ENCODE measurements around the gene EYS.

Gene EYS

DNA sequence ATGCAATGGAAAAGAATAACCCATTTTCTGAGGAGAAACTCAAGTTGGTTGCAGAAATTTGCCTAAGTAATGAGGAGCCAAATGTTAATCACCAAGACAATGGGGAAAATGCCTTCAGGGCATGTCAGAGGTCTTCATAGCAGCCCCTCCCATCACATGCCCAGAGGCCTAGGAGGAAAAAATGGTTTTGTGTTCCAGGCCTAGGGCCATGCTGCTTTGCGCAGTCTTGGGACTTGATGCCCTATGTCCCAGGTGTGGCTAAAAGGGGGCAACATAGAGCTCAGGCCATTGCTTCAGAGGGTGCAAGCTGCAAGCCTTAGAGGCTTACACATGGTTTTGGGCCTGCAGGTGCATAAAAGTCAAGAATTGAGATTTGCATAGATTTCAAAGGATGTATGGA lies 485.9 kb downstream of the EYS start:
- DNase-seq (ENCODE audit: low read depth in 2 of 2) = no peak

DNA sequence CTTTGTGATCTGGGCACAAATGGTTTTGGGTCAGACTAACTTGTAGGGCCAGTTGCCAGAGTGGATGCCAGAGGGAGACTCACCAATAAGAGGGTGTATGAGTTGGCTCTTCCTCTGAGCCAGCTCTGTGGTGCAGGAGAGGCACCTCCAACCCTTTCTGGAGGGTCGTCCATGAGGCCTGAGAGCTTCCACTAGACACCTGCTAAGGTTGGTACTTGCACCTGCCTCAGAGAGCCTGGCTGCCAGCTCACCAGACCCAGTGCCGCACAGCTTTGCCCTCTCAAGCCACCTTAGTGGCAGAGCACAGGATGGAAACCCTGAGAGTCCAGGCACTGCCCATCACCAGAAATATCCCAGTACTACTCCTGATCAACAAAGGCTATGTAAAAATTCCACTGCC lies 504.3 kb downstream of the EYS start:
- DNase-seq (ENCODE audit: low read depth in 2 of 2) = no peak

DNA sequence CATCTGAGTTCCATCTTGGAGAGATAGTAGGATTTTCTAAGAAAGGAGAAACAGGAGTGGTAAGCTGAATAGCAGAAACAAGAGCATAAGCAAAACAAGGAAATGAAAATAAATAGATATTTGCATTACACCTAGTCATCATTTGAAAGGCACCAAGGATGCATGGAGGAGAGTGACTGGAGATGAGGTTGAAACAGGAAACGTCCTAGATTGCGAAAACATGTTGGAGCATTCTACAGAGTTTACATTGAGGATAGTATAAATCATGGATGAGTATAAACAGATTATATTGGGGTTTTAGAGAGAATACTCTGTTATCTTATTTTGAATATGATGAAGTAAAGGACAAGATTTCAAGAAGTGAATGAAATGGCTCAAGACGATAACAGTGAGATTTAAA lies 507.3 kb downstream of the EYS start:
- no peak for DNase-seq (ENCODE audit: low read depth in 2 of 2)

DNA sequence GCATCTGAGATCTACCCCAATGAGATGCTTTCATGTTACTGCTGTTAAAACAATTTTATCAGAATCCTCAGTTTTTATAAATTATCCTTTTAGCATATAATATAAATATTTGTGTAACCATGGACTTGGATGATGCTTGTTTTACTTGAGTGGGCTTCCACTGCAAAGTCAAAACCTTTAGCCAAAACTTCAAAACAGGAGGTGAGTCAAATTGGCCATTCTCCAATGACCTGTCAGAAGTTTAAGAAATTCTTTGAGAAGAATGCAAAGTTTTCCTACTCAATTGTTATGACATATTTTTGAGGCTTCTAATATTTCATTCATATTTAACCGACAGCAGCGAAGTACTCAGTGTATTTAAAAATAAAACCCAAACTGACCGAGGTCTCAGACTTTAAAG lies 507.9 kb downstream of the EYS start:
- no peak for DNase-seq (ENCODE audit: low read depth in 2 of 2)

DNA sequence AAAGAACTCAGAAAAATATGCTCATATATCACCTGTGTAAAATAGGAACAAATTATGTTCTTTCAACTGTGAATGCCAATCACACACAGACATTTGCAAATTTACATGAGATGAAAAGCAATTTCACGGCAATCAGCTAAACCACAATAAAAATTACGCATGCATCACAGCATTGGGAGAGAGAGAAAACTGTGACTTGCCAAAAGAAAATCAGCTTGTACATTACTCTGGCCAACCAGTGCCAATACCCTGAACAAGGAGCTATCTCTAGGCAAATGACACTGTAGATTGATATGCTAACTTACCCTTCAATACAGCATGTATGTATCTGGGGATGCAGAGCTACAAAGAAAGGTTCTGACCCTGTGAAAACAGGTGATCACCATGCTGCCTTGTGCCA lies 515.6 kb downstream of the EYS start:
- DNase-seq (ENCODE audit: low read depth in 2 of 2) = no peak

DNA sequence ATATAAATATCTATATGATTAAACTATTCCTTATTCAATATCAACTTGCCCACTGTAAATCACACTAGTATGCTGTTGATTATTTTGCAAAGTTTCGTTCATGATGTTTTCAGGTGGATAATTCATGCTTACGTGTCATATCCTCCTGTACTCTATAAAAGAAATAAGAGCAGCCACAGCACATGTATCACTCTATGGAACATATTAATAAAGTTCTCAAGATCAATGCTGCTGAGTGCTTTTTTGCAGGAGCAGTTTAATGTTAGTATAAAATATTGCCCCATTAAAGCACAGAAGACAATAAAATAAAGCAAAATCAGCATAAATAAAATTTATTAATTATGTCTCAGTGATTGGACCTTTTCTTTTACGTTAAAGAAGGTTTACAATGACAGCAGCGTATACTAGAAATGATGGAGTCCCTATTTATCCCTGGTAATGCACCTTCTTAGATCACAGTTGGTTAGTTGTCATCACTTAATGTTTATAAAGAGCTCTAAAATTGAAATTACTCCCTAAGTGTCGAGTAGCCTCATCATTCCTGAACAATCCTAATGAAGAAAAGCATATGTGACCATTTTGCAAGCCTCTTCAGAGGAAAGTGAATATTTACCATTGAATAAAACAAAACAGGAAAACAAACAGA lies 517.7 kb downstream of the EYS start:
- no peak for DNase-seq (ENCODE audit: low read depth in 2 of 2)

DNA sequence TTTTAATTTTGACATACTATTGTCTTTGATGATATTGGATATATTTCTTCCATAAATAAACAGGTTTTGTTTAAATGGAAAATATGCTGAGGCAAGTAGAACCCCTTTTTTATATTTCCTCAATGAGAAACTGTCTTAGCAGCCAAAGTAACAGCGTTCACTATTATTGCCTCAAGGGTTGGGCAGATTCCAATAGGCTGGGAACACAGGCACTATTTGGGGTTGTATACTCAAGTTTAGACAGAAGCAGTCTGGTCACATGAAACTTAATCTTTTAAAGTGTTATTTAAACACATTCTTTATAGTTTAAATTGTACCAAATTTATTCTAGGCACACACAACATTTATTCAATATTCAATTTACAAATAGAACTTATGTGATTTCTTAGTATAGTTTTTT lies 520.2 kb downstream of the EYS start:
- no peak for DNase-seq (ENCODE audit: low read depth in 2 of 2)

DNA sequence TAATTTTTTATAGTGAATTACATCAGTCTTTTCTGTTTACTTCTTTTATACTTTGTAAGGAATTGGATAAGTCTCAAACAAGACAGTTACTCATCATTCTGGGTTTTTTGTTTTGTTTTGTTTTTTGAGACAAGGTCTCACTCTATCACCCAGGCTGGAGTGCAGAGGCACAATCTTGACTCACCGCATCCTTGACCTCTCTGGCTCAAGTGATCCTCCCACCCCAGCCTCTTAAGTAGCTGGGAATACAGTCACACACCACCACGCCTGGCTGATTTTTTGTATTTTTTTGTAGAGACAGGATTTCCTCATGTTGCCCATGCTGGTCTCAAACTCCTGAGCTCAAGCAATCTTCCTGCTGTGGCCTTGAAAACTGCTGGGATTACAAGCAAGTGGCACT lies 524.3 kb downstream of the EYS start:
- DNase-seq (ENCODE audit: low read depth in 2 of 2) = no peak

DNA sequence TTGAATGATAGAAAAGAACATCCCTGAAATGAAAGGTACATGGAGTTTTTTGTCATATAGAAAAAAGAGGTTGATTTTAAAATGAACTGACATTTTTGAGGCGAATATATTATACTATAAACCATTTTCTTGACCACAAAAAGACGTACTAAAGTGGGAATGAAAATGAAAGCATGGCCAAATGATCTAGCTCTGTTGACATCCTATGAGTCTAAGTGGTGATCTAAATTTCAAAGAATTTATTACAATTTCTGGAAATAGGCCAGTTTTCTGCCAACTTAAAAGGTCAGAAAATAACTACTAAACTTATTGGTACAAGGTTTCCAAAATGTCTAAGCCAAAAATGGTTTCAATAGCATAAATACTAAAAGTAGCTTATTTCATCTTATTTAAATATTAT lies 536.8 kb downstream of the EYS start:
- DNase-seq (ENCODE audit: low read depth in 2 of 2) = no peak

DNA sequence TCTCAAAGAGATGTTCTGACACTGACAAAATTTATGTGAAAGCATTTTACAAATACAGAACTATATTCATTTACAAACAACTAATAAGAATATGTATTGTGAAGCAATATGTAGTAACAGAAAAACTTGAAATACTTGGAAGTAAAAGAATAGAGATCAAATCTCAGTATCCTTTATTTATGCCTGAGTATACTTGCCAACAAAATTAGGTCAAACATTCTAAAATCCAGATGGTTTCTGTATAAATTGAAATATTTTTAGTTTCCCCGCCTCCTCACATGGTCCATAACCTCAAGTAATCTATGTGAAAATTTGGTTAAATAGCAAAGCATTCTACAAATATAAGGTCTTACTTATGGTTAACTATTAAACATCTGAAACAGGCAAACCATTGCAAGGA lies 545.4 kb downstream of the EYS start:
- DNase-seq (ENCODE audit: low read depth in 2 of 2) = no peak

DNA sequence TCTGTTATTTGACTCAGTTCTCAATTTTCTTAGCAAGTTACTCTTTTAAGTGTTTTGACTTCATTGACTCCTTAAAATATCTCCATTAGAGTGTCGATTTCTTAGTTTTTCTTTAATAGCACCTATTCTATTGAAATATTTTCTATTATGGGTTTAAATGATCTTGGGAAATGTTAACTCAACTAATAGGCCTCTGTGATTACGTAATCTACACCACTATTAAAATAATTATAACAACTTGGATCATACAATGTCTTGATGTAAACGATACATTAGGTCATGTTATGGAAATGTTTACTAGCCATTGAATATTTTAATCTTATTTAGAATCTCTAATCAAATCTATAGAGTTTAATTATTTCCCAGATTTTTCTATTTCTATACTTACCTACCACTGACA lies 550.0 kb downstream of the EYS start:
- DNase-seq (ENCODE audit: low read depth in 2 of 2) = no peak

DNA sequence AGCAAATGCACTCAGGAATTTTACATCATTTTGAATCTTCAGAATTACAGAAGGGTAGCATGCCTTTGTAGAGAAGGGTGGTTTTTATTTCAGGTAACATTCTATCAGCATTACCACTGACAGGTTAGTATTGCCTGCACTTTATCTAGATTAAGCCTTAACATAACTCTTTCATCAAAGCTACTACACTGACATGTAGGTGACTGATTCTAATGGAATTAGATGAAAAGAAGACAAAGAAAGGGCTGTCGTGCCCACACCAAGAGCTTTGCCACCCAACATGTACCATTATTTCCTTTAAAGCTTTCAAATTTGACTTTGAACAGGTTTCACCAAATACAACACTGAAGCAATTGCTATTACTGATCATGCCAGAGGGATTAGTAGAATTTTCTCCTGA lies 551.9 kb downstream of the EYS start:
- DNase-seq (ENCODE audit: low read depth in 2 of 2) = no peak

DNA sequence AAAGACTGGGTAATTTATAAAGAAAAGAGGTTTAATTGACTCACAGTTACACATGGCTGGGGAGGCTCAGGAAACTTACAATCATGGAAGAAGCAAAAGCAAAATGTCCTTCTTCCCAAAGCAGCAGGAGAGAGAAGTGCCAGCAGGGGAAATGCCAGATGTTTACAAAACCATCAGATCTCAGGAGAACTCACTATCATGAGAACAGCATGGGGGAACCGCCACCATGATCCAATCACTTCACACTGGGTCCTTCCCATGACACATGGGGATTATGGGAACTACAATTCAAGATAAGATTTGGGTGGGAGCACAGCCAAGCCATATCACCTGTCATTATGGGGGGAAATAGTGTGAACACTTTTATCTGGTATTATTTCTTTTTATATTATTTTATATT lies 557.2 kb downstream of the EYS start:
- no peak for DNase-seq (ENCODE audit: low read depth in 2 of 2)

DNA sequence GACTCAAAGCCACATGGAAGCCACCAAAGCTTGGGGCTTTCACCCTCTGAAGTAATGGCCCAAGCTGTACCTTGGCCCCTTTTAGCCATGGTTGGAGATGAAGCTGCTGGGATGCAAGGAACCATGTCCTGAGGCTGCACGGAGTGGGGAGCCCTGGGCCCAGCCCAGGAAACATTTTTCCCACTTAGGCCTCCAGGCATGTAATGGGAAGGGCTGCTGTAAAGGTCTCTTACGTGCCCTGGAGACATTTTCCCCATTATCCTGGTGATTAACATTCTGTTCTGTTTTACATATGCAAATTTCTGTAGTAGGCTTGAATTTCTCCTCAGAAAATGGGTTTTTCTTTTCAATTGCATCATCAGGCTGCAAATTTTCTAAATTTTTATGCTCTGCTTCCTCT lies 558.2 kb downstream of the EYS start:
- DNase-seq (ENCODE audit: low read depth in 2 of 2) = no peak

DNA sequence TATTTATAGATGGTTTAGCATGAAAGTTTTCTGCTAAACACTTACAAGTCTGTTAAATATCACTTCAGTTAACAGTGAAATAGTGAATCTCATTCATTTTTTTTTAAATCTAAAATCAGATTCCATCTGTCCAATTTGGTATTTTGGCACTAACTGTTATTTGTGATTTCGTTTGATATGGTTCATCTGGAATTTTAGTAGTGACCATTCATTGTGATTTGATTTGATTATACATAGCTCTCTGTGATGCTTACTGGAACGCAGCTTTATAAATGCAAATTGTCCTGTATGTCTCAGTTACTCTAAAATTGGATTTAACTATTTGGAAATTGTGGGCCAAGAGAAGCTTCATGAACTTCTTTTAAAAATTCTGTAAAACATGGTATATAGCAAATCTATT lies 571.5 kb downstream of the EYS start:
- DNase-seq (ENCODE audit: low read depth in 2 of 2) = no peak

DNA sequence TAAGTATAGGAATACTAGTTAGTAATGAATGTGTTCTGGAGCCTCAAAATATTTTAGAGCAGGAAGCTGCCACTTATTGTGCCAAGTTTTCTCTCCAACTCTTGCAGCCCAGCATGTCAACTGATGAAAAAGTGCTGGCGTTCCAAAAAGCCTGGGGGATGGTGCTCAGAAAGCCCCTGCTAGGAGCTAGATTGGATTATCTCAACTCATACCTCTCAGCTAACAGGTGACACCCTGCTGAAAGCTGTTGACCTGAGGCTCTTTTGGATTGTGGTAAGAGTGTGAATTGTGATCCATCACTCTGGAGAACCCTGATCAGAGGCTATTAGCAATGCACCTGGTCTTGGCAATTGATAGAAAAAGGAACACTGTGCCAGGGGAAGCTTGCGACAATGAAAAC lies 580.4 kb downstream of the EYS start:
- no peak for DNase-seq (ENCODE audit: low read depth in 2 of 2)

DNA sequence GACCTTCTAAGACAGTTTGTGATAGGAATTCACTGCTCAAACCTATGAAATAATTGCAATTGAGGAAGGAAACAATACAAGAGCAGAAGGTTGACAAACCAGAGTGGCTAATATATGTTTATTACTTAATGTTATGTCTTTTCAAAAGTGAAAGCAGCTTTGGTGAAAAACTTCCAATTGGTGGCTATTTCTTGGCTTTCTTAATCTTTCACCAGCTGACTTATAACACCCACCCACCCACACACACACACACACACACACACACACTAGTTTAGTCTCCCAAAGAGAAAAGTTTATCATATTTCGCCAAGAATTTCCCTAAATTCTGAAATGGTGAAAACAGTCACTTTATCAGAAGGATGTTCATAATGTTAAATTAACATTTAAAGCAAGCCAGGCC lies 583.5 kb downstream of the EYS start:
- no peak for DNase-seq (ENCODE audit: low read depth in 2 of 2)

DNA sequence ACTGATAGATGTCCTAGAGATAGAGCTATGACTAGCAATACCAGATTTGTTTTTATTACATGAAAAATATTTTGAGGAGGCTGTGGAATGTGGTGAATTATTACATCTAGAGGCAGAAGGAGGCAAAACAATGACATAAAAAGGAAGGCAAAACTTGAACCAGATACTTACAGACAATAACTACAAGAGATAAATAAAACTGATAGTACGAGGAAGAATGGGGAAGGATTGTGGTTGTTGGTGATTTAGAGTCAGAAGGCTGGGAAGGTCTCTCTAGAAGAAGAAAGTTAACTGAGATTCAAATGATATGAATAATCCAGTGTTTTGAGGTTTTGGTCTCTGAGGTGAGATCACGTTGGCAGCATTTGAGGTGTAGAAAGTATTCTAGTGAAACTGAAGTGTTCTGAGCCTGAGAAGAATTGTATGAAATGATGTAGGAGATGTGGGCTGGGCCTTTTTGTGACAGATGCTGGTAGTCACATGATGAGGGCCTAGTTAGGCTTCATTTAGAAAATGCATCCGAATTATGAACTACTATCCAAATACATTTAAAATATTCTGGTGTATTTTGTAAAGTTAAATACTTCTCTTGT lies 589.1 kb downstream of the EYS start:
- DNase-seq (ENCODE audit: low read depth in 2 of 2) = no peak

DNA sequence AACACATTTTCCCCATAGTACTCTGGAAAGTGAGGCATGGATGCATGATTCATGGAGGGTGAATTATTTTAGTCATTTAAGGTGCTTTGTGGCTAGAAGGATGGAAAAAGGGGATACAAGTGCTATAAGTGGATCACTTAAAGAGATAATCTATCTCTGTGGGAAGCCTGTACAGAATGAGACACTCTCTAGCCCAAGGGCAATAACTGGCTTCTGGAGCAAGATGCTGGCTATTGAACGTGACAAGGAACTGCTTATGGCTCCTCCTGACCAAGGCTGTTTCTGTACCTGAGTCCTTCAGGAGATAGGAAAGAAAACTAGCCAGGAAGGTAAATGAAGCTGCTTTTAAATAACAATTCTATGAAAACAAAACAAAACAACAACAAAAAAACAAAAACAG lies 590.7 kb downstream of the EYS start:
- no peak for DNase-seq (ENCODE audit: low read depth in 2 of 2)

DNA sequence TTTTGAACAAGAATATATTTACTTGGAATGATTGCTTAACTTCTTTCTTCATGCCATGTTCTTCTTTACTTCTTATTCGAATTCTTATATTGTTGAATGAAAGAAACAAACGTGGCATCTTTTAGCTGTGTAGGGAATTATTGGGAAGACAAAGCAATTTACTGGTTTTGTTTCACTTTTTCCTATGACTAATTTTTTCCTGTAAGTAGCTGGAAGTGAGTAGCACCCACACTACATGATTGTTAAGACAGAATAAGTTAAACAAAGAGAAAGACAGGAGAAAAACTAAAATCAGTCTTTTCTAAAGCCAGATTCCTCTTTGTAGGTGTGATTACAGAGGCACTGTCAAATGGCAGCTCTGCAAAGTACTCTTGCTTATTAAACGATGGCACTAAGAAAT lies 593.4 kb downstream of the EYS start:
- DNase-seq (ENCODE audit: low read depth in 2 of 2) = no peak

DNA sequence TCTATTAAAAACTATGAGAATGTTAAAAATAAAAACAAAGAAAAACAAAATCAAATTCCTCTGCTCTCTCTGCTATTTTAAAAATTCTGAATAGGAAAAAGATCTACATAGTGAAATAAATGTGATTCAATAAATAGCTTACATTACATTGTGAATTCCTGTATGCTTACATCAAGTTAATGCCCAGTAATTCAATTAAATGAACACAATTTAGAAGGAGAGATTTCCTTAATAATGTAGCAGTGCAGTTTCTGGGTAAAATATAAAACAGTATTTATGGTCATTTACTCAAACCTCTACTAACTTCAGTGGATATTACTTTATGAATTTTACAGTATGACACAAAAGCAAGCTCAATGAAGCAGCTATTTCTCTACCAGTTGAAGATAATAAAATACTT lies 594.6 kb downstream of the EYS start:
- DNase-seq (ENCODE audit: low read depth in 2 of 2) = no peak

DNA sequence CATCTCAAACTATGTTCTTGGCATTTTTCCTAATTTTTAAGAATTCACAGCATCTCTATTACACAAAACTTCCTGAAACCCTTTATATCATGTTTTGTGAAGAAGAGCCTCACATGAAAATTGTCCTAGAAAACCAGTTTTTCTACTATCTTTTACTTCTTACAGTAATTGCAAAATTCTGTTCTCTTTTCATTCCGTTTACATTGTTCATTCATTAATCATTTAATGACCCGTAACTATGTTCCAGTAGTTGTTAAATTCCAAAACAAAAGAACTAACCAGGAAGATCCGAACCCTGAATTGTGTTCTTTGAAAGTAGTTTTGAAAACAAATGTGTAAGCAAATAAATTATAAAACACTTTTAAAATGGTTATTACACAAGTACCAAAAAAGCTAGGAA lies 597.0 kb downstream of the EYS start:
- DNase-seq (ENCODE audit: low read depth in 2 of 2) = no peak

DNA sequence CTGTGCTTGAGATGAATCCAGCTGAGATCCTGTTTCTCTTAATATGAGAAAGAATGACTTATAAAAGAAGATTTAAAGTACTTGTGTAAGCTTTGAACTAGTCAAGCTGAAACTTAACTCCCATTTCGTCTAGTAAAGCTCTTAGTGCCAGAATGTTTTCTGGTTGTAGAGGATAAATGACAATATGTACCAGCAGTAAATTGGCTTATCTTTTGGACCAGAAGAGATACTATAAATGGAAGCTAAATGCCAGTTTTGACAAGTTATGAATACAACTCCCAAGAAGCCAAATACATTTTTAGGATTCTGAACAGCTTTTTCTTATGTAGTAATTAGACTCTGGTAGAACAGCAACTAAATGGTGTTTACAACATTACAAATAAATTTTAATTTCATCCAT lies 608.7 kb downstream of the EYS start:
- DNase-seq (ENCODE audit: low read depth in 2 of 2) = no peak

DNA sequence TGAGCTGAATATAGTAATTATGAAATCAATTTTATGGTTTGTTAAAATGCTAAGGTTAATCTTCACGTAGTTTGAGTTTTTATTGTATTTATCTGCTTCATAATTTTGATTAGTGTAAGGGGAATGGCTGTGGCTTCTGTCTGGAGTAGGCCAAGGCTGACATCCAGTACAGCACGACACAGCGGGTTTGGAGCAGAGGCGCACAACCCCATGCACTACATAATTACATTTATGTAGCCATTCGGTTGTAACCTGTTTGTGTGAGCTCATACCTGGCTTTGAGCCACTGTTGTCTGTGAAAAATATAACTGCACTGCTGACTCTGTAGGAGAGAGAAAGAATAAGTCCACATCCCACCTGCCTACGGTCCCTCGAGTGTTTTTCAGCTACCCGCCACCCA lies 615.5 kb downstream of the EYS start:
- DNase-seq (ENCODE audit: low read depth in 2 of 2) = no peak

Measured in stimulated activated CD8-positive, alpha-beta memory T cell treated with anti-CD3 and anti-CD28 coated beads, Interleukin-2, amount 100 ng/mL, for 48 hours (primary cell).